Right renal cortex interstitium (tissue), 3 donors: ENCODE data around the gene UFC1. TPM values are rescaled to one million over a fixed set of nuclear protein-coding genes. Genes with fewer than 3 reads are reported as not detected.

Experiments
- DNase-seq, 3 donors: peaks; one replicate each; pipeline ENCODE4 v3.0.0-alpha.2; 2013; ENCODE audit warnings: low read depth in 3 of 3, low spot score in 2 of 3
- polyA plus RNA-seq, 3 donors: library from polyadenylated mRNA; unstranded; fragments of 120-200 nt; gene quantifications; one replicate each; pipeline ENCODE4 v1.2.1, GENCODE V29; 2013; ENCODE audit not compliant: insufficient read length in 3 of 3

Gene UFC1
- polyA plus RNA-seq, 3 donors, result 173 to 177 (median 174) TPM

DNA sequence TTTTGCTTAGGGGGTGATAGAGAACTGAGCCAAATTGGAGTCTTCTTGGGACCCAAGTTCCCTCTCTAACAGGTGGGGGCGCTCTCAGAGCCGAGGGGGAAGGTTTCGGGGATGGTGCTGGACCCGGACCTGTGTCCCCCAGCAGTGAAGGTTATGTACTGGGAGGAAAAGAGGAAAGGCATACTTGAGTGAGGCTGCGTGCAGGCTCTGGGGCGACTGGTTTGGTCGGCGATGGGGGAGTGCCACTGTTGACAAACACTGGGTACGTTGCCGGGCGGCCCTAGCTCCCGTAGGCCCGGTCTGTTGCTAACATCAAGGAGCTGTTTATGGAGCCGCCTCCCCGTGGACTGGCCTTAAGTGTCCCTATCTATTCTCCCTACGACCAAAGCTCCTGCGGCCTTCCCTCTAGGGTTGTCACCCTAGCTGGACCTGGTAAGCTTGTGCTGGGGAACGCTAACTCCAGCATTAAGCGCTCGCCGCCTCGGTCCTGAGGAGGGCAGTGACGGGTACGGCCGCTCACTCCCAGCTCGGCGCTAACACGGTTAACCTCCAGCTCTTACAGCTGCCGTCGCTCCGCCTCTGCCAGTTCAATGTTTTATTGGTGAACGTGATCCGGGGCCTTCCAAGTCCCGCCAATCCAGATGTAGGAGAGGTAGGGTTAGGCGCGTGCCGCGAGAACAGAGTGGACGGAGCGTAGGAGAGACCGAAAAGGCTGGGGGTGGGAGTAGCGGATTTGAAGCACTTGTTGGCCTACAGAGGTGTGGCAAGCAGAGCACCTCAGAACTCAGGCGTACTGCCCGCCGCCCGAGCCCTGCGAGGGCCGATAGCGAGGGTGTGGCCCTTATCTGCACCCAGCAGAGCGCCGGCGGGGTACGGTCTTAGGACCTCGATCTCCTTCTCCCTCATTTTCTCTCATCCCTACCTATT, 12.2 kb downstream of the UFC1 start, which contains the start of gene PPOX:
Gene PPOX (plus strand): TSS at position 685 of the 927 bp plus-strand sequence. CDS start 422 bp downstream, outside the sequence.
- peak; percentile 93 to 98 (median 93) for DNase-seq

DNA sequence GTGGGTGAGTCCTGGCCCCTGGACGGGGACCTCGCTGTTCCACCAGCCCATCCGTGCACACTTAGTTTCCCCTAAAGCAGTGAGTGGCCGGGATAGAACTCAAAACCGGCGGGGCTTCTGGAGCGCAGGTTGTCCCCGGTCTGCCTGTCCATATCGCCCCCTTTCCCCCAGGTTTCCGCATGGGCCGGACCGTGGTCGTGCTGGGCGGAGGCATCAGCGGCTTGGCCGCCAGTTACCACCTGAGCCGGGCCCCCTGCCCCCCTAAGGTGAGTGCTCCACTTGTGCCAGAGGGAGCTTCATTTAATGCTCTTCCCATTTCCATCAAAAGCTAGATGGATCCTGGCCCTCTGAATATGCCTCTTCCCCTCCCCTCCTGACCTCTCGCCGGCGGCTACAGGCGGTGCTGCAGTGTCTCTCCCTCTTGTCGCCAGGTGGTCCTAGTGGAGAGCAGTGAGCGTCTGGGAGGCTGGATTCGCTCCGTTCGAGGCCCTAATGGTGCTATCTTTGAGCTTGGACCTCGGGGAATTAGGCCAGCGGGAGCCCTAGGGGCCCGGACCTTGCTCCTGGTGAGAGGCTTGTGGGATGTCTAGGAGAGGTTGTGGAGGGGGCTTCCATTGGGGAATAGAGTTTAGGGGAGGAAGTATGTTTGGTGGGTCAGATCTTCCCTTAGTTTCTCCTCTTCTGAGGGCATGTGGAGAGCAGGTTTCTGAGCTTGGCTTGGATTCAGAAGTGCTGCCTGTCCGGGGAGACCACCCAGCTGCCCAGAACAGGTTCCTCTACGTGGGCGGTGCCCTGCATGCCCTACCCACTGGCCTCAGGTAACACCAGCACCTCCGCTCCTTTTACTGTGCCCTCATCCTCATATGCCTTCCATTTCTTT, 13.1 kb downstream of the UFC1 start:
- DNase-seq, result no peak

DNA sequence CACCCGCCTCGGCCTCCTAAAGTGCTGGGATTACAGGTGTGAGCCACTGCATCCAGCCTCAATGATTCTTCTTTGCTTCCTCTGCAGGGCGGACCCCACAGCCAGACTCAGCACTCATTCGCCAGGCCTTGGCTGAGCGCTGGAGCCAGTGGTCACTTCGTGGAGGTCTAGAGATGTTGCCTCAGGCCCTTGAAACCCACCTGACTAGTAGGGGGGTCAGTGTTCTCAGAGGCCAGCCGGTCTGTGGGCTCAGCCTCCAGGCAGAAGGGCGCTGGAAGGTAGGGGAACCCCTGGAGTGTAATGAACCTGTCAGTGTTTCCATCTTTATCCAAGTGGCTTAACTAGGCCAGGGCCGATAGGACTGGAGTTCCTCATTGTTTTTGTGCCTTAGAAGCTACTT, 15.1 kb downstream of the UFC1 start:
- DNase-seq, result no peak

DNA sequence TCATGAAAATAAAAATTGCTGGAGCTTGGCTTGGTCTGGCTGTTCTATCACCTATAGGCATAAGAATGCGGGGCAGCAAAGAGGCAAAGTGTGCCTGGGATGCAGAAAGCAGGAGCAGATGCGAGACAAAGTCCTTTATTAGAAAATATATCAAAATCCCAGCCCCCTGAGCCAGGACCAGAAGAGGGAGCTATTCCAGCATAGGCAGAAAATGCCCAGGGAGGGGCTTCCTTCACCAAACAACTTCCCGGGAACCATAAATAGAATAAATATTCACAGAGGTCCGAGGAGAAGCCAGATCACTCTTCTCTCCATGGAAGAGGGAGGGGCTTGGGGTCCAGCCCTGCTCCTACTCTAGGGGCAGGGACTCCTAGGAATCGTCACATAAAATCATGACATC, 17.4 kb downstream of the UFC1 start:
- DNase-seq, result no peak

DNA sequence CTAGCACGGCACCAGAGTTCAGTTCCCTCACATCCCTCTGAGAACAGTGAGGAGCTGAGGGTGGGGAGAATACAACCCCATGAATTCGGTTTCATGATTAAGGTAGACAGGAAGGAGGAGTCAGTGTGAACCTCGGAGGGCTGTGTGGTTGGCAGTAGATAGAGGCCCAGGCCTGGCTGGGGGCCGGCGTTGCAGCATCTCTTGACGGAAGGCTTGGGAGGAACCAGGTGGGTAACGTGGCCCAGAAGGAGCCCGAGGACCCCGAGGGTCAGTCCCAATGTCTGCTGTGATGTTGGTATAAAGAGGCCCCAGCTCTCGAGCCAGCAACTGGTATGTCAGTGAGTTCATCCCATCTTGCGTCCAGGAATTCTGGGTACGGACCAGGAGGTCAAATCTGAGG, 17.9 kb downstream of the UFC1 start:
- DNase-seq, result no peak

DNA sequence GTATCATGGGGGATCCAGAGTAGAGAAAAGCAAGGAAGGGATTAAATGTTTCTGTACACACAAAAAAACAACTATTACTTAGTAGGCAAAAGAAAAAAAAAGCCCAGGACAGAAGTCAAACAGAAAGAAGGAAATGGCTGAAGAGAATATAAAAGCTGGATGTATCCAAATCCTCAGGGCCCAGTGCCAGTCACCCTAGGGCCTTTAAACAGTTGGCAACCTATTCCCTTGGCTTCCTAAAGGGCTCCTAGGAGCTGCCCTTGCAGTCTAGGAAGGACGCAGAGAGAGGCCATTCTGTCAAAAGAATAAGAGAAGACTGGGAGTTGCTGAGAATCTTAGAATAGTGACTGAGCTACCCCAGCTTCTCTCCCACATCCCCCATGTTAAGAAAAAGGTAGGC, 18.6 kb downstream of the UFC1 start:
- no peak for DNase-seq

DNA sequence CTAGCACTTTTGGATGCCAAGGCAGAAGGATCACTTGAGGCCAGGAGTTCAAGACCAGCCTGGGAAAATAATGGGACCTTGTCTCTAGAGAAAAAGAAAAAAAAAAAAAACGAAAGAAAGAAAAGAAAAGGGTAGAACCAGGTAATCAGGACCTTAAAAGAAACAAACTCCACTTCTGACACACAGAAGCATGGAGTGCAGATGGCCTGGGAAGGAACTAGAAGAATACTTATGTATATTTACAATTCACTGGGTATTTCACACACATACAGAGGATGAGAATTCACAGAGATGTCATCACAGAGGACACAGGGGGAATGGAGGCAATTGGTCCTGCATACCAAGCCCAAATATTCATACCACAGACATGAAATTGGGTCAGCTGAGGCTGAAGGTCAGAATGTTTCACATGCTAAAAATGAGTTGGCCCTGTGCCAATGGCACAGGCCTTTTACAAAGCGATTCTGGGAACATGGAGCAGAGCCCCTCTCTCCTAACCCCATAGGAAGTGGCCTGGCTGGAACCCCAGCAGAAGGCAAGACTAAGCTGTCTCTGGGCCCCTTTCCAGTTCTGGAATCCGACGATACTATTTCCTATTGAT, 19.1 kb downstream of the UFC1 start:
- DNase-seq, result no peak

DNA sequence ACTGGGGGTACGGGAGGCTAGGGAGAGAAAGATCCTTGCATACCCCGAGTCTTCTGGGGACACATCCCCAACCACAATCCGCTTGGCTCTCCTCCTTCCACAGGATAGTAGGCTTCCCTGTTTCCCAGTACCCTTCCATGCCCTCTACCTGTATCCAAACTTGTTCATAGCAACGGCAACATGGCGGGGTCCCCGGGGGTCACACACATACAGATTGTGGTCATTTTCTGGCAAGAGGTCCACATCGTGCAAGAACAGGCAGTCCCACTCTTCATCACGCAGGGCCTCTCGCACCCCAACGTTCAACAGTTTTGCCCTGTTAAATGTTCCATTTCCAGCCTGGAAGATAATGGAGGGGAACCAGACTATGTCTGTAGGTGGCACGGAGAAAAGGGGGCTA, 19.9 kb downstream of the UFC1 start:
- DNase-seq, result no peak

DNA sequence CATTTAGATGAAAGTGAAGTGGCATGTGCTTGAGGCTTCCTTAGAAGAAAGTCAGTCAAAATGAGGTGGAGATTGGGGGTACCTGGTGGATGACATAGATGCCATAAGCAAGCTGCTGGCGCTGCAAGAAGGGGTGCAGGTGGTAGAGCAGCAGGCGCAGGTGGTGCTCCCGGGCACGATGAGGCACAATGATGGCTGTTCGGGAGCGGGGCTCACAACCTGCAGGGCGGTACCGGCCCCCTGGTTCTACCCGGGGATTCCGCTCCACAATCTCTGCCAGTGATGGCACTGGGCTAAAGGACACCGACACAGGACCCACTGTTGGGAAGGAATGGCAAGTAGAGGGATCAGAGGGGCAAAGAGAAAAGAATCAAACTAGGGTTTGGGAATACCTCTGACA, 21.1 kb downstream of the UFC1 start:
- no peak for DNase-seq

DNA sequence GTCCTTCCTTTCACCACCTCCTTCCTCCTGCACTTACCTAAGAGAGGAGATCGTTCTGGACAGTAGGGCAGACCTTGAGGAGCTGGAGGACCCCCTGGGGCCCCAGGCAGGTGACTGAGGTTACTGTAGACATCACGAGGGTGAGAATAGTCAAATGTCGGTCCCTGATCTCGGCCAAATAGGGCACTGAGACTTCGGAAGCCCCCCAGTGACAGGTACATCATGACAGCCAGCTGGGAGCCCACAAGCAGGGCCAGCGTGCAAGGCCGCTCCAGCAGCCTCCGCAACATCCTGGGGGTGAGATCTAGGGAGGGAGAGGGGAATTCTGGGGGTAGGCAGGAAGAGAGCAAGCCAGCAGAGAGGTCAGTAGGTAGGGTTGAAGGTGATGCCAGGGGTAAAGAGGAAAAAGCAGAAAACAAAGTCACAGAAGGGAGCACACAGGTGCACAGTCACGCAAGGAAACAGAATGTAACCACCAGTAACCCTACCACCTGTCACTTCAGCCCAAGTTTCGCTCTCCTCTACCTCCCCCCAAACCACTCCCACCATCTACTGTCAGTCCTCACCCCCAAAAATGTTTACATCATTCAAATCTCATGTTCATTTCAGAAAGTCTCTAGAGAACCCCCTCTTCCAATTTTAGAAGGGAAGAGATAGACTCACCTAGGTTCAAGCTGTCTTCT, 22.1 kb downstream of the UFC1 start:
- DNase-seq, result no peak

DNA sequence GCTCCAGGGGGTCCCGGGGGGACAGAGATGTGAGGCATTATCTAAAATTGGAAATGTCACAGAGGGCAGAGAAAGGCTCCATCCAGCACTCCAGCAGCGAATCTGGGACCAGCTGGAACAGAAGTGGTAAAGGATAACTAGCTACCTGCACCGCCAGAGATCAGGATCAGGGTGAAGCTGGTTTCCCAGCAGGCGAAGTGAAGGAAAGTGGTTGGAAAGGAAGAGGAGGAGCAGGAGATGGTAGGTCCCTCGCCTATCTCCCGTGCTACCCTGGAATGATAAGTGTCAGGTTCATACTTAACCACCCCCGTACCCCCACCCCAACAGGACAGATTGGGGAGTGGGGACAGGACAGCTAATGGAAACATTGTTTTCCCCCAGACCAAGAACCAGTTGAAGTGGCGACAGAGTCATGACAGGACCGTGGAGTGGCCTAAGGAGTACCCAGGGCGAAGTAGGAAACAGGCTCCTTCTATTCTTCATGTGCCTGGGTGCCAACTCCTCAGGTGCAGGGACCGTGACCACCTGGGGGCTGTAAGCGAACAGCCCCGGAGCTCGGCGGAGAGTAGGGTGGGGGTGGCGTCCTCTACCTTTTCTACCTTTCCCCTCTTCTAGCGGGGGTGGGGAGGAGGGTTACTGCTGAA, 22.8 kb downstream of the UFC1 start:
- no peak for DNase-seq

DNA sequence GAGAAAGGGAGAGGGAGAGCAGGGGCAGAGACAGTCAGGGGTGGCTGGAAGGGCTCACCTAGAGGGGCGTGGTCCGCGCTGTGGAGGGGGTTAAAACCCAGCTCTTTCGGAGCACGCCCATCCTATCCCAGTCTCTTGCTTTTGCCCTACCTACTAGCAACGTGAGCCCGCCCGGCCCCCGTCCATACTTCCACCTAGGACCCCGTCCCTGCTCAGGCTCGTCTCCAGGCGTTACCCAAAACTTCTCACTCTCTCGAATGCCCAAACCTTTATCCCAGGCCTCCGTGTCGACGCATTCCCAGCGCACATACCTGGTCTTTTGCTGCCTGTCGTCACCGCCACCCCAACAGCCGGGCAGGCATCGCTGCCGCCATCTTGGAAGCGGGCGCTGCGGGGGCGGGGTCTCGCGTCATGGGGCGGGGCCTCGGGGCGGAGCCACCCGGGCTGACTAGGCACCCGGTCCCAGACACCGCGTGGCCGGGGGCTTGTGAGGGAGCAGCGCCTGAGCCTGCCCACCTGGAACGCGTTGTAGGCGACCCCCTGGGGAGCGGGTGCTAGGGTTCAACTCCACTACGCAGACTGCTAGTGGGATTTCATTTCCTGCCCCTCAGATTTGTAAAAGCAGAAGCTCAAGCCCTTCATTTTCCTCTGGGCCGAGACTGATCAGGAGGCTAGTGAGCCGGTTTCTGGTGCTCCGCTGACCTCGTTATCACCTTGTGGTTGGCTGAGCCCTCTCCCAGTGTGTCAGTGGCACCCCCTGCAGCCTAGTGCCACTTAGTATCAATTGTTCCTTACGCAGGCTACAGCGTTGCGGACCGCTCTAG, 23.5 kb downstream of the UFC1 start, which contains the start of gene B4GALT3:
Gene B4GALT3 (minus strand): TSS at position 396 of the 824 bp plus-strand sequence. CDS start 1,447 bp downstream, outside the sequence.
- no peak for DNase-seq

DNA sequence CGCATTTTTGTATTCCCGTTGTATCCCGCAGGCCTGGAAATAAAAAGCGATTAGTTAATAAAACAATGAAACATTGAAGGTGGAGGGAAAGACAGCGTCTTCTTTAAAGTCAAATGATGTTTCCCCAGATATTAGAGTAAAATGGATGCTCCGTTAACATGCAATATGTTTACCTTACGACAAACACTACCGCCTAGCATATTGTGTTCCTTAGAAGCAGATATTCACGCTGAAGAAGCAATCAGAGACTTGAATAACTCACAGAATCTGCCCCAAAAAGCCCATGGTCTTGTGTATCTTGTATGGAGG, 24.1 kb downstream of the UFC1 start:
- DNase-seq, result no peak

DNA sequence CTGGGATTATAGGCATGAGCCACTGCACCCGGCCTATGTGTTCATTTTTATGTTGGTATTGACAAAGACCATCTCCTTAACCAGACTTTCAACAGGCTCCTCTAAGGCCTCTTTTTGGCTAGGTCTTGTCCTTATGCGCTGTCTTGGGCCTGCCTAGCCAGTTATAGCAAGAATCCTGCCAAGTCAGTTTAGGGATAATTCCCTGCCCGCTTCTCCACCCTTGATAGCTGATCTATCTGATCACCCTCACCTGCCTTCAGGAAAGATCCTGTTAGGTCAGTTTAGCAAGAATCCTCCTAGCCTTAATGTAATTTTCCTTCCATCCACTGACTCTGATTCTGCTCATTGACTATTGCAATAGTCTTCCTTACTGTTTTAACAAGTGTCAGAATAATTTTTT, 25.9 kb downstream of the UFC1 start:
- DNase-seq, result no peak

DNA sequence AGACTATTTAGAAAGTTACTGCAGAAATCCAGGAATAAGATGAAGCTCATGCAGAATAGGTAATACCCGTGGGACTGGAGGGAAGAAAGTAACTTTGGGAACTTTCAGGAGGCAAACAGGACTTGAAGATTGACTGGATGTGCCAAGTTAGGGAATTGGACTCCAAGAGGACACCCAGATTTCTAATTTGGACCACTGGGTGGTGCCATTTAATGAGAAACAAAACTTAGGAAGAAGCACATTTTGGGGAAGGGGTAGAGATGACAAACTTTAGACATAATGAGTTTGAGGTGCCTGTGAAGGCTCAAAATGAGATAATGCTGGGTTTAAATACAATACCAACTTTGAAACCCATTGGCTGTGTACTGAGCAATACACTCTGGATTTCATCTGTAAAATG, 26.9 kb downstream of the UFC1 start:
- no peak for DNase-seq

DNA sequence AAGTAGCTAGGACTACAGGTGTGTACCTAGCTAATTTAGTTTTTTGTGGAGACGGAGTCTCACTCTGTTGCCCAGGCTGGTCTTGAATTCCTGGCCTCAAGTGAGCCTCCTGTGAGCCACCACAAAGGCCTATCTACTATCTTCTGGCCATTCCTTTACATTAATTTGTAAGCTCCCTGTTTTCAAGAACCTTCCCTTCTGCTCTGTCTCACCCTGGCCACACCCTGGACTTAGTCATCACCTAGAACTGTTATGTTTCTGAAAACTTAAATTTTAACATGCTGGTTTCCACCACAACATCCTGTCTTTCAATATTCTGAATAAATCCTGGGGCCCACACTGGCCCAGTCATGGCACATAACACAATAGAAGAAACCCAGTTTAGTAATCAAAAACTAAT, 28.4 kb downstream of the UFC1 start:
- DNase-seq, result no peak

DNA sequence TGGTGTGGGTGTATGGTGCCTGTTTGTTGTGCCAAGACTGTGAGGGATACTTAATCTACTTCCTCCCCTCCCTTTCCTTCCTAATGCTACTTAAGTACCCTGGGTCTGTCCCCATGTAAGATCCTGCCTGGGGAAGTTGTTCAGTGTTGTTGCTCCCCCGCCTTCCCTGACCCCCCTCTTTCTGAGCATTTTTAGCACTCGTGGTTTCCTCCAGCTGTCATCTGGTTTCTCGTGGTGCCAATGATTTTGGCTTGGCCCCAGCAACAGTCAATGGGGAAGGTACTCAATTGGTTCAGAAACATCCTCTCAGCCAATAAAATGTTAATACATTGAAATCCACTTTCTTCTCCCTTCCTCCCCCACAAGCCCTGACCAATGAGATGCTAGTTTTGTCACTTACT, 31.5 kb downstream of the UFC1 start:
- DNase-seq, result no peak

DNA sequence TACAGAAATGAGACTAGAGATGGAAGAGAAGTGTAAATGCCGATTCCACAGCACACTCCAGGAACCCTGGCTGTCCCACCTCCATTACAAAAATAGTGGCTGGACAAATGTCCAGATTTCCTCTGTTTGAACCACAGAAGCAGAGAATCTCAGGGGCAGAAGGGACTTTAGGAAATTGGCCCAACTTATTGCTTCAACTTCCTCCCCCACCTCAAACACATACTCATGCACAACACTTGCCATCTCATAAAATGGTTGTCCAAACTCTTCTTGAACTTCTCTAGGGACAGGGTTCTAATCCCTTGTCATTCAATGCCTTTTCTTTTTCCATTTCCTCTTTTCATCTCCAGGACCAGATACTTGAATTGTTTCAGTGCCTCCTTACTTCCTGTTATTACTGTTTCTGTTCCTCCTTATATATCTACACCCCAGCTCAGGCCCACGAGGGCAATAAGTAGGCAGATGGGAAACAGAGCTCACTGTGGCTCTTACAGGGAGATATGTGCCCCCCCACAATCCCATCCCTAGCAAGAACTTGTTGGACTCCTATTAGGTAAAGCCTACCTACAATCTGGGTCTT, 32.0 kb downstream of the UFC1 start:
- DNase-seq, result no peak

DNA sequence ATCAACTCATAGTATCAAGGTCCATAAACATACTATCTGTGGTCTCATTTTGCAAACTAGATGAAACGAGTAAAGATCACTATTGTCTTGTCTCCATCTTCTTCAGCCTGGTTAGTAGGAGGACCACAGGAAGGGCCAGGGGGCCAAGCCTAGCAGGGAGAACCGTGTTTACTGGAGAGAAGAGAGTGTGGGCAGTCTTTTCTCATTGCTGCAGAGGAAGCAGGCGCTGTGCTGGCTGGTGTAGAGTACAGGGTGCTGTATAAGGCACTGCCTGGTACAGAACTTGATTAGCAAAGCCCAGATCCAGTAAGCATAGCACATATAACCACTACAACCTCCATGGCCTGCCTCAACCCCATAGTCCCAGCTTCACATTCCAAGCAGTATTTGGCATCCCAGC, 33.5 kb downstream of the UFC1 start:
- no peak for DNase-seq
